ENCODE results near the gene HOXB3. TPM values are rescaled to one million over a fixed set of nuclear protein-coding genes. Genes with fewer than 3 reads are reported as not detected.

Gene HOXB3
- total RNA-seq, 2 experiments from 2014 or later, result 10.8 to 12.1 TPM

DNA sequence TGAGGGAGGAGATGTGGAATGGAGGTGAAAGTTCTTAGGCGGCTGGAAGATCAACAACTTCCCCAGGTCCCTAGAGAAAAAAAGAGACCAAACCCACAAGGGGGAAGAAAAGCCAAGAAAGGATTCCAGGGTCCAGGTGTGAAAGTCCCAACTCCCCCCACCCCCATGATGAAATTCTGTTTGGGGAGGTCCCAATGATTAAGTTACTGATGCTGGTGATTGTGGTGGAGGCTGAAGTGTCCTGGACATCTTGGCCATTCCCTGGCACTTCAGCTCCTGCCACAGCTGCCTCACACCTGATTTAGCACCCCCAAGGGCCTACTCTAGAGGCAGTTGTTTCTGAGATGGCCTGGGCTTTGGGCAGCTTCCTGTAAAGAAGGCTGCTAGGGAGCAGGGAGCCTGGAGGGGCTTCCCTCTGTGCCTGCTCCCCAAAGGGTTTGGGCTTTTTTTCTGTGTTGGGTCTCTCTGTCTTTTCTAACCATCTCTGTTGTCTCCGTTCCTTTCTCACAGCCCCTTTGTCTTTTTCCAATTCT, 25.0 kb downstream of the HOXB3 start:
- POLR2A ChIA-PET, result no interaction called here

DNA sequence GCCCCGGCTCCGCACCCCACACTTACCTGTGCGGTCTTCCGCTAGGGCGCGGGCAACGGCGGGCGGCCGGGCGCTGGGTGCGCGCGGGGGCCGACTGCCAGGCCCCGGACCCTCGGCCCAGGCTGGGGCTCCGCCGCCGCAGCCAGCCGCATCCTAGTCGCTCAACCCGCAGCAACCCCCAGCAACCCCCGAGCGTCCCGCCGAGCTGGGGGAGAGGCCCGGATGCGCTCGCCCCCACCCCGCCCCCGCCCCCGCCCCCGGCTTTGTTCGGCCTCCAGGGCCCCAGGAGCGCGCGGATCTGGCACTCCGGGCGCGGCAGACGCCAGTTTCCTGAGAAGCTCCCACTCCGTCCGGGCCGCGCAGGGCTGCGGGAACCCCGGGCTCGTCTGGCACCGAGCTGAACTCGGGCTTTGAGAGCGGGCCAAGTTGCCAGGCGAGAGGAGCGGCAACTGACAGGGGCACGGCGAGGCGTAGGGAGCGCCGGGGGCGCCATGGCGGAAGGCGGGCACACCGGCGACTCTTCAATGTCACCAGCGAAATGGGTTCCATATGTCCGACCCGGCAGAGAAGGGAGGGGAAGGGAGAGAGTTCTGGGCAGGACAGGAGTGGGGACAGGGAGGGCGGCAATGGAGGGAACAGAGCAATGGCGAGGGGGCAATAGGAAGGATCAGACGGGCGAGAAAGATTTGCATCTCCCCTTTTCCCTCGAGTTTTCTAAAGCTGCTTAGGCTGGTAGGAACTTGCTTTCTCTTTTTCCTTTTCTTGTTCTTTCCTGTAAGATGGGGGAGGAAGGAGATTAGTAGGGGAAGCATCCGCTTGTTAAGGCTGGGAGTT, 25.6 kb downstream of the HOXB3 start:
- ChIA-PET POLR2A (interaction anchor here (1.1 kb wide), 1 partner anchor 23 kb away, joined by 3 read pairs; no protein-coding TSS in a partner anchor), CTCF (interaction anchor here (0.5 kb wide), 1 partner anchor 93 kb away, joined by 5 read pairs; no protein-coding TSS in a partner anchor)
- Mint-ChIP-seq H3K4me1 (peaks cover 19% of the 10 kb centered on the region), H3K27ac (no peak overlapping the region), H3K4me3 (no peak overlapping the region), H3K36me3 (ENCODE audit: low read depth) (peaks cover 4% of the 10 kb centered on the region), H3K9me3 (no peaks in the 10 kb centered on the region), H3K27me3 (peaks cover 17% of the 10 kb centered on the region)
- no peak for DNase-seq

More for the DNA sequence above, 25.0 kb downstream of the HOXB3 start:
- Mint-ChIP-seq H3K9me3 (no peaks in the 10 kb centered on the region), H3K27me3 (peaks cover 21% of the 10 kb centered on the region), H3K27ac (no peak overlapping the region), H3K4me3 (no peak overlapping the region), H3K36me3 (ENCODE audit: low read depth) (peaks cover 9% of the 10 kb centered on the region), H3K4me1 (peaks cover 19% of the 10 kb centered on the region)
- no peak for DNase-seq
- CTCF ChIA-PET, result interaction anchor here (0.5 to 0.7 kb wide), 2 partner anchors 94 to 232 kb away, joined by 3 to 5 read pairs; no protein-coding TSS in a partner anchor

GRCh38 chr17:48563867-48564187, 26.2 kb downstream of the HOXB3 start:
- no peaks in the 10 kb centered on the region for H3K9me3 Mint-ChIP-seq
- H3K4me1 Mint-ChIP-seq, result peaks cover 19% of the 10 kb centered on the region
- H3K27me3 Mint-ChIP-seq, result peaks cover 15% of the 10 kb centered on the region
- H3K4me3 Mint-ChIP-seq, result no peak overlapping the region
- POLR2A ChIA-PET, result interaction anchor here (1.1 kb wide), 1 partner anchor 22 kb away, joined by 3 read pairs; no protein-coding TSS in a partner anchor
- CTCF ChIA-PET, result no interaction called here
- H3K36me3 Mint-ChIP-seq (ENCODE audit: low read depth), result peaks cover 4% of the 10 kb centered on the region
- DNase-seq, result no peak
- no peak overlapping the region for H3K27ac Mint-ChIP-seq

DNA sequence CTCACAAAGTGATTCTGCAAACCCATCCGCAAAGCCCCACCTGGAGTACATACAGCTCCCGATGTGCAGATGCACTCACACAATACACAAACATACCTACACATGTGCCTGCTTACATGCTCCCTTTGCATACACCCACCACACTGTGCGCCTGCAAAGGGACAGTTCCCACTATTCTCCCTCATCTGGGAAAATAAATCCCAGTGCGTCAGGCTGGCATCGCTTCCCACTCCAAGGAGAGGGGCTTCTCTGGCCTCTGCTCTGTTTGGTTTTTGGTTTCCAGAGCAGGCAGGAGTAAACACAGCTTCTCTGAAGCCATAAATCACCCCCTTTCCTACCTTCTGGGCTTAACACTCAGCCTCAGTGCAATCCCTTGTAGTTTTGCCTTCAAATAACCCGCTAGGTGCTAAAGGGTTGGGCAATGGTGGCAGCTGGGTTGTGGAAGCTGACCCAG, 26.6 kb downstream of the HOXB3 start:
- no peak overlapping the region for H3K27ac Mint-ChIP-seq

GRCh38 chr17:48562934-48563333, 27.1 kb downstream of the HOXB3 start:
- Mint-ChIP-seq H3K36me3 (ENCODE audit: low read depth) (peaks cover 4% of the 10 kb centered on the region), H3K9me3 (no peaks in the 10 kb centered on the region), H3K27ac (no peak overlapping the region), H3K27me3 (peaks cover 12% of the 10 kb centered on the region), H3K4me3 (no peak overlapping the region), H3K4me1 (peaks cover 19% of the 10 kb centered on the region)
- no peak for DNase-seq
- CTCF ChIA-PET, result no interaction called here
- POLR2A ChIA-PET, result no interaction called here

More for the DNA sequence above, 26.6 kb downstream of the HOXB3 start:
- Mint-ChIP-seq H3K4me1 (peaks cover 19% of the 10 kb centered on the region), H3K9me3 (no peaks in the 10 kb centered on the region), H3K27me3 (peaks cover 14% of the 10 kb centered on the region), H3K4me3 (no peak overlapping the region), H3K36me3 (ENCODE audit: low read depth) (peaks cover 4% of the 10 kb centered on the region)
- POLR2A ChIA-PET, result interaction anchor here (1.1 kb wide), 1 partner anchor 22 kb away, joined by 3 read pairs; no protein-coding TSS in a partner anchor
- DNase-seq, result no peak
- CTCF ChIA-PET, result no interaction called here

DNA sequence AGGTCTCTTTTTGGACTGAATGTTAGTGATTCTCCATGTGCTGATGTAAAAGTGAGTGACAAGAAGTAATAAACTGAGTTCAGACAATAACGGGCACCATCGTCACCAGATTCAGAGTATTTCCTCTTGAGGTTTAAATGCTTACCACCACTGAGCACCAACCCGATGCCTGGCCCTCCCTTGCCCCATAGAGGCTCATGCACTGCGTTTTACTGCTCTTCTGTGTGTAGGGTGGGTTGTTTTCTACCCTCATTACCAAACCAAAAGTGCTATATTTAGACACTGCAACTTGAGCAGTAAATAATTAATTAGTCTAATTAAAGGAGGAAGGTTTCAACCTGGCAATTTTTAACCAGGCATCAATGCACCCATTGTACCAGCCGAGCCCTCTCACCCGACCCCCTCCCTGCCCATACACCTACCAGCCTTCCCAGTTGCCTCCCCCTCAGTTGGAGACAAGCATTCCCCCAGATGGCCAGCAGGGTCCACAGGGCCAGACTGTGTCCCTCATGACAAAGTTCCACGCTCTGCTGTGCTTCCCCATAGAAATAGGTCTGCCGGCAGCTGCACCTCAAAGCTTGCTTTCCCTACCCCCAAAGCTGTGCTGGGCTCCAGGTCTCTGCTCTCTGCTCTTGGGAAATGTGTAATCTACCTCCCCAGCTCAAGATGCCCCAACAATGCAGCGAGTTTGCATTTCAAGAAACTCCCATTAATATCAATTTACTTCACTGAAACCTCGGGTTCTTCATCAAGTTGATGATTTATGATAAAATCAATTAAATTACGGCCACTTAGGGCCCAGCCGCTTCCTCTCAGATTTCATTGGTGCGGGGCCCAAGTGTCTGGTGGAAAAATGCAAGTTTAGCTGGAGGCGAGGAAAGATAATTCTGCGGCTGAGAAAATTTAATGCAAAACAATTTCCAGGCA, 27.9 kb downstream of the HOXB3 start:
- Mint-ChIP-seq H3K36me3 (ENCODE audit: low read depth) (peaks cover 4% of the 10 kb centered on the region), H3K27ac (peak overlapping the region; percentile 16), H3K4me1 (peaks cover 19% of the 10 kb centered on the region), H3K4me3 (no peak overlapping the region), H3K9me3 (no peaks in the 10 kb centered on the region), H3K27me3 (peaks cover 12% of the 10 kb centered on the region)
- DNase-seq, result no peak
- CTCF ChIA-PET, result interaction anchor here (1.5 kb wide), 1 partner anchor 71 kb away, joined by 4 read pairs; no protein-coding TSS in a partner anchor
- POLR2A ChIA-PET, result interaction anchor here (1.1 to 1.3 kb wide), 2 partner anchors 8 to 20 kb away, joined by 3 to 5 read pairs; no protein-coding TSS in a partner anchor

DNA sequence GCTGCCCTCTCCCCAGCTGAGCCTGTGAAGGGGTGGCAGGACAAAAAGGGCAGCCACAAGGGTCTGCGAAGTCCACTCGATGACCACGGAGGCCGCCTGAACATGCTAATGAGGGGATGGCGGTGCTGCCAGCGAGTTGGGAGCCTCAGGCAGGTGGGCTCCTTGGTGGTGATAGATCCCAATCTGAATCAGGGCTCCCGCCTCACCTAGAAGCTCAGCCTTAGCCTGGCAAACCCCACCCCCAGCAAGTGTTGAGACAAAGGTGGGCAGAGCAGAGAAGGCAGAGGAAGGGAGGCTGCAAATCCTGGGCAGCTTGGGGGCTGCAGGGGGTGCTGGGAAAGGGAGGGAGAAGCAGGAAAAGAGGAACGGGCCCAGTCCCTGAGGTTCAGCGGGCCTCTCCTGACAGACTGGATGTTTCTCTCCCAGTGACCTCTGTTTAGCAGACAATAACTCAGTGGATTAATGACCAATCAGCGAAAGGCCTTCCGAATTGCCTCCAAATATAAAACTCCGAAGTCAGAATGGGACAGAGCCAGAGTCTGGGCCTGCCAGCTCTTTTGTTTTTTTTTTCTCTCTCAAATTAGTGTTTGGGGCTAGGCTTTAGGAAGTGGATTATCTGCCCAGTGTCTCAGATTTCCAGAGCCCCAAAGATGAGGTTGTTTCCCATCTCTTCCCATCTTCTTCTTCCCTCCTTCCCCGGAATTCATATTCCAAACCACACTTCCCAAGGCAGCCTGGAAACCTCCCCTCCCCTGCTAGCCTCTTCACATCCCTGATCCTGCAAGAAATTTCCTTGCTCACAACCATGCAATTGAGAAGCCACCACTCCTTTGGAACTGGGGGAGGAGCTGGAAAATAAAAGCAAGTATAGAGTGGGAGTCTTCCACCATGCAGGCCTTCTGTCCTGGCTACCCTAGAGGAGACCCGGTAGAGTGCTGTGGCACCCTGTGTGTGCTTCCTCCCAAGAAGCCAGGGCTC, 29.9 kb downstream of the HOXB3 start:
- Mint-ChIP-seq H3K9me3 (no peaks in the 10 kb centered on the region), H3K4me1 (peaks cover 25% of the 10 kb centered on the region), H3K36me3 (ENCODE audit: low read depth) (peaks cover 6% of the 10 kb centered on the region), H3K4me3 (no peak overlapping the region), H3K27me3 (peaks cover 27% of the 10 kb centered on the region), H3K27ac (no peak overlapping the region)
- ChIA-PET POLR2A (interaction anchor here (0.9 kb wide), 1 partner anchor 119 kb away, joined by 3 read pairs; no protein-coding TSS in a partner anchor), CTCF (interaction anchor here (1.1 kb wide), 1 partner anchor 227 kb away, joined by 4 read pairs; no protein-coding TSS in a partner anchor)
- no peak for DNase-seq

DNA sequence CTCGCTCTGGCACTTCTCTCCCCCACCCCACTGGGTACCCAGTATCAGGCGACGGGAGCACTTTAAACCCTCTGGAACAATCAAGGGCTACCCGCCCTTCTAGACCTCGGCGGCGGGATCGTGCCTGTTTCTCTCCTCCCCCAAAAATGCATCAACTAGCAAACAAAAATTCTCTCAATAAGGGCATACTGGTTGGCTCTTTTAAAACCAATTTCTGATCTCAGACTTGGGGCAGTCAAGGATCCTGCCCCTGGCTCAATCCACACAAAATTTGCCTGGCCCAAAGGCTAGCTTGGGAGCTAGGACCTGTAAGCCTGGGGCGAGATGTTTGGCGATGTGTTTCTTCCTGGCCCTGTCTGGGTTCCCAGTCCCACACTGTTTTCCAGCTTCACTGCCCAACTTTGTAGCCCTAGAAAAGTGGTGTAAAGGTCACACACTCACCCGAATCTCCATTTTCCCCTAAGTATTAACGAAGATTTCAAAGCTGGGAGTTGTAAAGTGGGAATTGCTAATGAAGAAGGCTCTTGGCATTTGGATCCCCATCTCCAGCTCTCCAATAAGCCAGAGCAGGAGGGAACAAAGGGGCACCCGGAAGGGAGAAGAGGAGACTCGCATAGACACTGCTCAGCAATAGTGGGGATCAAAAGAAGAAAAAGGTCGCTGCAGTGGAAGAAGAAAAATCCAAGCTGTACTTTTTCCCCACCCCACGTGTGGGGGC, 30.8 kb downstream of the HOXB3 start:
- CTCF ChIA-PET, result interaction anchor here (1.1 kb wide), 1 partner anchor 226 kb away, joined by 4 read pairs; no protein-coding TSS in a partner anchor
- H3K4me3 Mint-ChIP-seq, result no peak overlapping the region
- DNase-seq, result no peak
- H3K9me3 Mint-ChIP-seq, result no peaks in the 10 kb centered on the region
- POLR2A ChIA-PET, result interaction anchor here (0.9 kb wide), 1 partner anchor 118 kb away, joined by 3 read pairs; no protein-coding TSS in a partner anchor
- no peak overlapping the region for H3K27ac Mint-ChIP-seq
- peaks cover 33% of the 10 kb centered on the region for H3K27me3 Mint-ChIP-seq
- peaks cover 10% of the 10 kb centered on the region for H3K36me3 Mint-ChIP-seq (ENCODE audit: low read depth)
- peaks cover 28% of the 10 kb centered on the region for H3K4me1 Mint-ChIP-seq

DNA sequence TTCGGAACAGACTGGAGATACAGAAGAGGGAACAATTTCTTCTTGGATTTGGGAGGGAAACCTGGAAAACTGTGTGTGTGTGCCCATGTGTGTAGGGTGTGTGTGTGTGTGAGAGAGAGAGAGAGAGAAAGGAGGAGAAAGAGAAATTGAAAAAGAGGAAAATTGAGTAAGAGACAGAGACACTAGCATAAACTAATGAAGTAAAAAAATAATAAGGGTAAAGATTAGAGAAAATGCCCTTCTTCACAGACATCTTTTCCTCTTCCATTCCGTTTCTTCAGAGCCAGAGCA, 31.3 kb downstream of the HOXB3 start:
- peaks cover 11% of the 10 kb centered on the region for H3K36me3 Mint-ChIP-seq (ENCODE audit: low read depth)
- H3K4me1 Mint-ChIP-seq, result peaks cover 29% of the 10 kb centered on the region
- CTCF ChIA-PET, result no interaction called here
- H3K9me3 Mint-ChIP-seq, result no peaks in the 10 kb centered on the region
- peaks cover 33% of the 10 kb centered on the region for H3K27me3 Mint-ChIP-seq
- DNase-seq, result no peak
- no peak overlapping the region for H3K27ac Mint-ChIP-seq
- POLR2A ChIA-PET, result no interaction called here
- no peak overlapping the region for H3K4me3 Mint-ChIP-seq

DNA sequence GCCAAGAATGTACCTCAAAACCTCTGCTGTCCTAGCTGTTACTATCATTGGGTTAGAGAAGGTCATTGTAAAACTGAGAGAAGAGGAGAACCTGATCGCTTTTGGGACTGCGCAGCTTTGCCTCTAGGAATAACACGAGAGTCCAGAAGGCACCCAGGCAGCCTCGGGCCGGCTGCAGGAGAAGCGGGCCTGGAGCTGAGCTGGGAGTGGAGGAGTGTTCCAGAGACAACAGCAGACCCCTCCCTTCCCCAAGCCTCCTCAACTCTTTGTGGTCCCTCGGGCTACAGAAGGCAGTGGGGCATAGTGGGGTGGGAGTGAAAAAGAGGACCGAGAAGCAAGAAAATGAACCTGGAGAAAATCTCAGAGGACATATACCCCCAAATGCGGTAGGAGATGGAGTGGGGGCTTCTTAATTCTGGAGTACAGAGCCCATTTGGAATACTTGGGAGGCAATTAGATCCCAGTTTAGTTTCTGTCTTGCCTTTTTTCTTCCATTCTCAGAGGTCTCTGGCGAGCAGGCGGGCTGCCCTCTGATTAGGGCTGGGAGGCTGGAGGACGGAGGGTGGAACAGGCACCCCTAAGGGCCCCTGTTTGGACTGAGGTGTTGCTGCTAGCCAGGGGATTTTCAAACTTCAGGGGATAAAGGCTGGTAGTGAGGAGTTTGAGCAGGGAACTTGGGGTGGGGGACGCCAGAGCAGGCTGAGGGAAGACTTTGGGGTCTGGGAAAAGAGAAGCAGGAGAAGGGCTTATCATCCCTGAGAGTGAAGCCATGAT, 31.8 kb downstream of the HOXB3 start:
- CTCF ChIA-PET, result interaction anchor here (1.0 kb wide), 1 partner anchor 12 kb away, joined by 3 read pairs; no protein-coding TSS in a partner anchor
- DNase-seq, result no peak
- Mint-ChIP-seq H3K27ac (no peak overlapping the region), H3K36me3 (ENCODE audit: low read depth) (peaks cover 11% of the 10 kb centered on the region), H3K27me3 (peaks cover 31% of the 10 kb centered on the region), H3K4me3 (no peak overlapping the region), H3K4me1 (peaks cover 29% of the 10 kb centered on the region), H3K9me3 (no peaks in the 10 kb centered on the region)
- POLR2A ChIA-PET, result no interaction called here
